Neural cell (in vitro differentiated cells): ENCODE data around the gene STXBP5. TPM values are rescaled to one million over a fixed set of nuclear protein-coding genes. Genes with fewer than 3 reads are reported as not detected.

Experiments used
- H2AFZ ChIP-seq: fragments of 200-600, 300-800 bp; sonication (generic), shearing (Covaris generic); 2 replicates; pipeline ENCODE4 v1.6.0; 2014; ENCODE audit warnings: low read depth, mild to moderate bottlenecking, antibody characterized with exemption, low read length, moderate library complexity
- H3F3A ChIP-seq: fragments of 200-600 bp; shearing (Covaris generic); 2 replicates; pipeline ENCODE4 v1.6.1; 2016; ENCODE audit warnings: mild to moderate bottlenecking, moderate library complexity, mixed read lengths, antibody characterized with exemption, low read length; ENCODE audit not compliant: insufficient read depth, poor library complexity, severe bottlenecking
- H3K27ac ChIP-seq: fragments of 200-600, 300-800 bp; sonication (generic), shearing (Covaris generic); 2 replicates; pipeline ENCODE4 v1.5.1; 2014; ENCODE audit warnings: mild to moderate bottlenecking, low read length, moderate library complexity
- H3K27me3 ChIP-seq: fragments of 300-800, 200-600 bp; sonication (generic), shearing (Covaris generic); 2 replicates; pipeline ENCODE4 v1.6.0; 2014; ENCODE audit warnings: mild to moderate bottlenecking, low read depth, low read length, moderate library complexity; ENCODE audit not compliant: insufficient read depth
- H3K36me3 ChIP-seq: fragments of 300-800, 200-600 bp; sonication (generic), shearing (Covaris generic); 2 replicates; pipeline ENCODE4 v1.5.1; 2014; ENCODE audit warnings: mild to moderate bottlenecking, antibody characterized with exemption, low read length, moderate library complexity; ENCODE audit not compliant: insufficient read depth
- H3K4me2 ChIP-seq: fragments of 300-800, 200-600 bp; sonication (generic), shearing (Covaris generic); 2 replicates; pipeline ENCODE4 v1.6.0; 2014; ENCODE audit warnings: mild to moderate bottlenecking, low read length
- H3K4me3 ChIP-seq: fragments of 300-800, 200-600 bp; sonication (generic), shearing (Covaris generic); 2 replicates; pipeline ENCODE4 v1.5.1; 2014; ENCODE audit warnings: mild to moderate bottlenecking, low read length, moderate library complexity
- H3K79me2 ChIP-seq: fragments of 200-600 bp; shearing (Covaris generic); replicated peaks from 2 replicates; pipeline ENCODE4 v1.6.0; 2014; ENCODE audit warnings: mild to moderate bottlenecking, low read length, moderate library complexity; ENCODE audit not compliant: insufficient read depth
- H3K9ac ChIP-seq: fragments of 300-800, 200-600 bp; sonication (generic), shearing (Covaris generic); 2 replicates; pipeline ENCODE4 v1.6.1; 2016; ENCODE audit warnings: mild to moderate bottlenecking, low read length, mixed read lengths
- H3K9me2 ChIP-seq: fragments of 200-600 bp; shearing (Covaris generic); 2 replicates; pipeline ENCODE4 v1.6.1; 2016; ENCODE audit warnings: mild to moderate bottlenecking, low read length, mixed read lengths; ENCODE audit not compliant: insufficient read depth
- H3K9me3 ChIP-seq: fragments of 200-600, 300-800 bp; sonication (generic), shearing (Covaris generic); 2 replicates; pipeline ENCODE4 v1.6.1; 2016; ENCODE audit warnings: mild to moderate bottlenecking, mixed run types, low read length, moderate library complexity, mixed read lengths
- H4K20me1 ChIP-seq: fragments of 200-600 bp; shearing (Covaris generic); 2 replicates; pipeline ENCODE4 v1.6.1; 2016; ENCODE audit warnings: mild to moderate bottlenecking, mixed run types; ENCODE audit not compliant: insufficient read depth
- EP300 ChIP-seq: fragments of 450-650 bp; conservative IDR thresholded peaks from 2 replicates; pipeline ENCODE4 v1.6.1; 2014; ENCODE audit warnings: antibody characterized with exemption, mild to moderate bottlenecking, moderate library complexity; ENCODE audit not compliant: poor library complexity, severe bottlenecking
- EZH2 ChIP-seq: fragments of 200-600, 300-800 bp; shearing (Covaris generic), sonication (generic); IDR thresholded peaks from 2 replicates; pipeline ENCODE4 v1.6.1; 2014; ENCODE audit warnings: antibody characterized with exemption, low read length, borderline replicate concordance, mild to moderate bottlenecking; ENCODE audit not compliant: insufficient read depth, poor library complexity, severe bottlenecking
- MXI1 ChIP-seq: fragments of 450-650 bp; conservative IDR thresholded peaks from 2 replicates; pipeline ENCODE4 v1.6.1; 2014; ENCODE audit warnings: antibody characterized with exemption, mild to moderate bottlenecking; ENCODE audit not compliant: poor library complexity, severe bottlenecking
- POLR2AphosphoS5 ChIP-seq: IDR thresholded peaks from 2 replicates; pipeline ENCODE4 v1.6.1; 2012
- RAD21 ChIP-seq: fragments of 450-650 bp; conservative IDR thresholded peaks from 2 replicates; pipeline ENCODE4 v1.6.1; 2014; ENCODE audit warnings: antibody characterized with exemption, mild to moderate bottlenecking, moderate library complexity
- SMC3 ChIP-seq: fragments of 450-650 bp; conservative IDR thresholded peaks from 2 replicates; pipeline ENCODE4 v1.6.1; 2014; ENCODE audit warnings: antibody characterized with exemption, mild to moderate bottlenecking, moderate library complexity; ENCODE audit not compliant: poor library complexity
- TAF1 ChIP-seq: IDR thresholded peaks from 2 replicates; pipeline ENCODE4 v1.6.1; 2012; ENCODE audit warnings: low read depth
- polyA plus RNA-seq: library from polyadenylated mRNA; depleted of rRNA; stranded (reverse); fragments of >200 nt; gene quantifications from 2 replicates; pipeline ENCODE4 v1.2.3, GENCODE V29; 2014
- TF ChIP-seq, protein P1 (sequence below): fragments of 450-650 bp; IDR thresholded peaks from 2 replicates; pipeline ENCODE4 v1.5.1; 2014; ENCODE audit warnings: antibody characterized with exemption, mild to moderate bottlenecking, moderate library complexity; ENCODE audit not compliant: poor library complexity, severe bottlenecking
- TF ChIP-seq, protein P2 (sequence below): IDR thresholded peaks from 2 replicates; pipeline ENCODE4 v1.6.1; 2012; ENCODE audit warnings: borderline replicate concordance

Gene STXBP5
- polyA plus RNA-seq, 1 donor from 2014 or later, result 56.4 TPM

DNA sequence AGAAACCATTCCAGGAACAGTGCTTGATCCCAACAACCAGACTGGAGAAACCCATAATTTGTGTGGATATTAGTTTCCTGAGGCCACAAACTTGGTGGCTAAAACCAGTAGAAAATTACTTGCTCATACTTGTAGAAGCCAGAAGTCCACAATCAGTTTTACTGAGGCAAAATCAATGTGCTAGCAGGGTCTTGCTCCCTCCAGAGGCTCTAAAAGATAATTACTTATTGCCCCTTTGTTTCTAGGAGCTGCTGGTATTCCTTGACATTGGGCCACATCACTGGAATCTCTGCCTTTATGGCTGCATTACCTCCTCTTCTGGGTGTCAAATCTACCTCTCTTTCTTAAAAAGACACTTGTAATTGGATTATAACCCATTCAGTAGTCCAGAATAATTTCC is 162.1 kb downstream of the STXBP5 start:
- Histone ChIP-seq H3K9me2 (no peaks in the 10 kb centered on the region), H3K4me3 (no peak overlapping the region), H3F3A (peaks cover 2% of the 10 kb centered on the region), H2AFZ (no peak overlapping the region), H3K4me2 (no peak overlapping the region), H3K27ac (no peak overlapping the region), H3K9ac (no peak overlapping the region), H3K9me3 (no peaks in the 10 kb centered on the region), H3K79me2 (no peaks in the 10 kb centered on the region), H3K36me3 (no peaks in the 10 kb centered on the region), H3K27me3 (no peaks in the 10 kb centered on the region), H4K20me1 (no peaks in the 10 kb centered on the region)
- TF ChIP-seq MXI1 (no peak), RAD21 (no peak), TAF1 (no peak), SMC3 (no peak), POLR2AphosphoS5 (no peak), EP300 (no peak), EZH2 (no peak)
- TF ChIP-seq, protein P1, sequence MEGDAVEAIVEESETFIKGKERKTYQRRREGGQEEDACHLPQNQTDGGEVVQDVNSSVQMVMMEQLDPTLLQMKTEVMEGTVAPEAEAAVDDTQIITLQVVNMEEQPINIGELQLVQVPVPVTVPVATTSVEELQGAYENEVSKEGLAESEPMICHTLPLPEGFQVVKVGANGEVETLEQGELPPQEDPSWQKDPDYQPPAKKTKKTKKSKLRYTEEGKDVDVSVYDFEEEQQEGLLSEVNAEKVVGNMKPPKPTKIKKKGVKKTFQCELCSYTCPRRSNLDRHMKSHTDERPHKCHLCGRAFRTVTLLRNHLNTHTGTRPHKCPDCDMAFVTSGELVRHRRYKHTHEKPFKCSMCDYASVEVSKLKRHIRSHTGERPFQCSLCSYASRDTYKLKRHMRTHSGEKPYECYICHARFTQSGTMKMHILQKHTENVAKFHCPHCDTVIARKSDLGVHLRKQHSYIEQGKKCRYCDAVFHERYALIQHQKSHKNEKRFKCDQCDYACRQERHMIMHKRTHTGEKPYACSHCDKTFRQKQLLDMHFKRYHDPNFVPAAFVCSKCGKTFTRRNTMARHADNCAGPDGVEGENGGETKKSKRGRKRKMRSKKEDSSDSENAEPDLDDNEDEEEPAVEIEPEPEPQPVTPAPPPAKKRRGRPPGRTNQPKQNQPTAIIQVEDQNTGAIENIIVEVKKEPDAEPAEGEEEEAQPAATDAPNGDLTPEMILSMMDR, result no peak
- TF ChIP-seq, protein P2, sequence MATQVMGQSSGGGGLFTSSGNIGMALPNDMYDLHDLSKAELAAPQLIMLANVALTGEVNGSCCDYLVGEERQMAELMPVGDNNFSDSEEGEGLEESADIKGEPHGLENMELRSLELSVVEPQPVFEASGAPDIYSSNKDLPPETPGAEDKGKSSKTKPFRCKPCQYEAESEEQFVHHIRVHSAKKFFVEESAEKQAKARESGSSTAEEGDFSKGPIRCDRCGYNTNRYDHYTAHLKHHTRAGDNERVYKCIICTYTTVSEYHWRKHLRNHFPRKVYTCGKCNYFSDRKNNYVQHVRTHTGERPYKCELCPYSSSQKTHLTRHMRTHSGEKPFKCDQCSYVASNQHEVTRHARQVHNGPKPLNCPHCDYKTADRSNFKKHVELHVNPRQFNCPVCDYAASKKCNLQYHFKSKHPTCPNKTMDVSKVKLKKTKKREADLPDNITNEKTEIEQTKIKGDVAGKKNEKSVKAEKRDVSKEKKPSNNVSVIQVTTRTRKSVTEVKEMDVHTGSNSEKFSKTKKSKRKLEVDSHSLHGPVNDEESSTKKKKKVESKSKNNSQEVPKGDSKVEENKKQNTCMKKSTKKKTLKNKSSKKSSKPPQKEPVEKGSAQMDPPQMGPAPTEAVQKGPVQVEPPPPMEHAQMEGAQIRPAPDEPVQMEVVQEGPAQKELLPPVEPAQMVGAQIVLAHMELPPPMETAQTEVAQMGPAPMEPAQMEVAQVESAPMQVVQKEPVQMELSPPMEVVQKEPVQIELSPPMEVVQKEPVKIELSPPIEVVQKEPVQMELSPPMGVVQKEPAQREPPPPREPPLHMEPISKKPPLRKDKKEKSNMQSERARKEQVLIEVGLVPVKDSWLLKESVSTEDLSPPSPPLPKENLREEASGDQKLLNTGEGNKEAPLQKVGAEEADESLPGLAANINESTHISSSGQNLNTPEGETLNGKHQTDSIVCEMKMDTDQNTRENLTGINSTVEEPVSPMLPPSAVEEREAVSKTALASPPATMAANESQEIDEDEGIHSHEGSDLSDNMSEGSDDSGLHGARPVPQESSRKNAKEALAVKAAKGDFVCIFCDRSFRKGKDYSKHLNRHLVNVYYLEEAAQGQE, result no peak

DNA sequence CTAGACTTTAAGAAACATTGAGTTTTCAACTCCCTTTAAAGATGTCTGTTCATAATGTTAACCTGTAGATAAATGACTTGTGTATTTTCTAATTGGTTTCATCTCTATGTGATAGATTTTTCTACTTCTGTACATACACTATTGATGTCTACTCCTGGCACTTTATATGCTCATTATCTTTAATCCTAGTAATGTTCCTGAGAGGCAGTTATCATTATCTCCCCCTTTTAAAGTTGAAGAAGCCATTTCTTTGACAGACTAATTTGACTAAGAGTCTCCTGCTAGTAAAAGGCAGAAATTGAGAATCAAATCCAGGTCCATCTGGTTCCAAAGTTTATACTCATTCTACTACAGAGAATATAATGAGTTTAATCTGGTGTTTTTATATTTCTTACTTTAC is 167.1 kb downstream of the STXBP5 start:
- Histone ChIP-seq H3F3A (peaks cover 2% of the 10 kb centered on the region), H2AFZ (no peak overlapping the region), H4K20me1 (no peaks in the 10 kb centered on the region), H3K9me2 (no peaks in the 10 kb centered on the region), H3K9me3 (no peaks in the 10 kb centered on the region), H3K27me3 (no peaks in the 10 kb centered on the region), H3K36me3 (no peaks in the 10 kb centered on the region), H3K4me2 (no peak overlapping the region), H3K27ac (peak overlapping the region; percentile 72), H3K4me3 (no peak overlapping the region), H3K79me2 (no peaks in the 10 kb centered on the region), H3K9ac (no peak overlapping the region)
- TF ChIP-seq MXI1 (no peak), POLR2AphosphoS5 (peak; percentile 71), EP300 (peak; percentile 87)
- TF ChIP-seq, protein P2, result peak; percentile 35
